ENCODE measurements around the gene FRMD1. TPM values are rescaled to one million over a fixed set of nuclear protein-coding genes. Genes with fewer than 3 reads are reported as not detected.

The FRMD1 gene
- total RNA-seq, result not detected in 2 replicates

GRCh38 chr6:168078943-168079405, at the start of gene FRMD1:
TSS of gene FRMD1 (minus strand) at chr6:168079212. CDS start at chr6:168079094, 118 bp downstream.

Other genes starting within 250 kb of the FRMD1 start
- 0.19 and 0.49 TPM in 2 replicates for gene KIF25, start 81.5 kb downstream of the FRMD1 start, total RNA-seq
- not detected in 2 replicates for gene DACT2, start 240.6 kb upstream of the FRMD1 start, total RNA-seq

Measured in bladder microvascular endothelial cell (primary cell).